Mucosa of descending colon (tissue), 3 donors: ENCODE results near the gene PNPLA2. TPM values are rescaled to one million over a fixed set of nuclear protein-coding genes. Genes with fewer than 3 reads are reported as not detected.

Source experiments
- ATAC-seq: fragments of 200-7000 bp; cut with Tn5 transposase; one replicate; pipeline ENCODE4 v1.9.1; 2020; ENCODE audit warnings: mild to moderate bottlenecking, moderate library complexity
- DNase-seq, 3 donors: peaks; one replicate each; pipeline ENCODE4 v3.0.0-alpha.2; 2020
- H3K36me3 ChIP-seq: fragments of 200-600 bp; one replicate; pipeline ENCODE4 v1.8.0; 2021; ENCODE audit warnings: low read depth, mild to moderate bottlenecking
- H3K4me1 ChIP-seq: fragments of 200-600 bp; one replicate; pipeline ENCODE4 v1.8.0; 2021; ENCODE audit warnings: low read depth, mild to moderate bottlenecking
- H3K4me3 ChIP-seq: fragments of 200-600 bp; one replicate; pipeline ENCODE4 v1.8.0; 2021; ENCODE audit warnings: mild to moderate bottlenecking
- H3K9me3 ChIP-seq: fragments of 200-600 bp; one replicate; pipeline ENCODE4 v1.8.0; 2021; ENCODE audit warnings: mild to moderate bottlenecking
- intact Hi-C, 2 donors: fragments of 100-400 bp; cut with DNase I in 1 of 2; cut with micrococcal nuclease in 1 of 2; formaldehyde crosslinking; loops; one replicate each; pipeline versions ENCODE4 v1.11.0 to v1.11.1; 2022; cut with DNase I, micrococcal nuclease
- total RNA-seq, 3 donors: library from RNA; stranded (reverse); fragmentation: NEBNext Ultra II Directional in 2 of 3; extraction: Animal tissue kit (Norgen Biotek cat#: 25700) in 2 of 3; gene quantifications; one replicate each; pipeline versions ENCODE4 v1.2.1 to v1.2.4, GENCODE V29; 2021 to 2023
- TF ChIP-seq, protein P1 (sequence below): fragments of 200-600 bp; IDR thresholded peaks from one replicate; pipeline ENCODE4 v1.8.0; 2022; ENCODE audit warnings: antibody characterized with exemption, mild to moderate bottlenecking
- donor health status: DM: no; HTN: no; CAD: no; lungs with moderate emphysema.
- donor health status: DM: no; HTN: no; CAD: no.
- donor health status: DM: no; HTN: yes; CAD: no.

Gene PNPLA2
- total RNA-seq, 3 donors from 2014 or later = 138 to 253 (median 167) TPM

DNA sequence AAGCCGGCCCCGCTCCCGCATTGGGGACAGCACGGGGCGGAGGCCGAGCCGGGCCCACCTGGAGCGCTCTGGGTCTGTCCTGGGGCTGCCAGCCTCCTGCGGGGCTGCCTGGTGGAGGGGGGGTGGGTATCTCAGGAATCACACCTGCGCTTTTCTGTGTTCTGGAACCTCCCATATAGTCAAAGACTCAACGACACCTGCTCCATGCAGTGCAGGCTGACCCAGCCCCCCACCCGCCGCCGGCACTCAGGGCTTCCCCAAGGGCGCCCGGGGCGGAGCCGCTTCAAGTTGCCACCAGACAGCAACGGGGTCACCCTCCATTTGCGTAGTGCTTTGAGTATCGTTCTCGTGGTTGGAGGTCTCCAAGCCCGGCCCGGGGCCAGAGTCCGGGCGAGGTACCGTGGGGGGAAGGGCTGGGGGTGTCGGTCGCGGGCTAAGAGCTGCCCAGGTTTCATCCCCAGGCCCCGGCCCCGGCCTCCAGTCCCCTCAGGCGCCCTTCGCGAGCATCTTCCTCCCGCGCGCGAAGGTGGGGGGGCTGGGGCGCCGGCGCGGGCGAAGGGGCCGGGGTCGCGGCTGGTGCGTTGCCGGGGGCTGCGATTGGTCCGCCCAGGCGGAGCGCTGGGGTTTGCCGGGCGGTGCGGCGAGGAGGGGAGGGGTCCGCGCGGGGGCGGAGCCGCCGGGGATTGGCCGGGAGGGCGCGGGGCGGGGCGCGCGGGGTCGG, 30.6 kb downstream of the PNPLA2 start:
- TF ChIP-seq, protein P1, sequence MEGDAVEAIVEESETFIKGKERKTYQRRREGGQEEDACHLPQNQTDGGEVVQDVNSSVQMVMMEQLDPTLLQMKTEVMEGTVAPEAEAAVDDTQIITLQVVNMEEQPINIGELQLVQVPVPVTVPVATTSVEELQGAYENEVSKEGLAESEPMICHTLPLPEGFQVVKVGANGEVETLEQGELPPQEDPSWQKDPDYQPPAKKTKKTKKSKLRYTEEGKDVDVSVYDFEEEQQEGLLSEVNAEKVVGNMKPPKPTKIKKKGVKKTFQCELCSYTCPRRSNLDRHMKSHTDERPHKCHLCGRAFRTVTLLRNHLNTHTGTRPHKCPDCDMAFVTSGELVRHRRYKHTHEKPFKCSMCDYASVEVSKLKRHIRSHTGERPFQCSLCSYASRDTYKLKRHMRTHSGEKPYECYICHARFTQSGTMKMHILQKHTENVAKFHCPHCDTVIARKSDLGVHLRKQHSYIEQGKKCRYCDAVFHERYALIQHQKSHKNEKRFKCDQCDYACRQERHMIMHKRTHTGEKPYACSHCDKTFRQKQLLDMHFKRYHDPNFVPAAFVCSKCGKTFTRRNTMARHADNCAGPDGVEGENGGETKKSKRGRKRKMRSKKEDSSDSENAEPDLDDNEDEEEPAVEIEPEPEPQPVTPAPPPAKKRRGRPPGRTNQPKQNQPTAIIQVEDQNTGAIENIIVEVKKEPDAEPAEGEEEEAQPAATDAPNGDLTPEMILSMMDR = no peak
- H3K36me3 ChIP-seq = no peaks in the 10 kb centered on the region
- H3K4me1 ChIP-seq = peaks cover 19% of the 10 kb centered on the region
- no peak for ATAC-seq
- intact Hi-C loops = loop anchor here in 1 of 2 donors (5.0 kb wide), 1 partner anchor 203 kb away; no protein-coding TSS in a partner anchor
- no peak overlapping the region for H3K4me3 ChIP-seq
- H3K9me3 ChIP-seq = no peaks in the 10 kb centered on the region
- no peak for DNase-seq

DNA sequence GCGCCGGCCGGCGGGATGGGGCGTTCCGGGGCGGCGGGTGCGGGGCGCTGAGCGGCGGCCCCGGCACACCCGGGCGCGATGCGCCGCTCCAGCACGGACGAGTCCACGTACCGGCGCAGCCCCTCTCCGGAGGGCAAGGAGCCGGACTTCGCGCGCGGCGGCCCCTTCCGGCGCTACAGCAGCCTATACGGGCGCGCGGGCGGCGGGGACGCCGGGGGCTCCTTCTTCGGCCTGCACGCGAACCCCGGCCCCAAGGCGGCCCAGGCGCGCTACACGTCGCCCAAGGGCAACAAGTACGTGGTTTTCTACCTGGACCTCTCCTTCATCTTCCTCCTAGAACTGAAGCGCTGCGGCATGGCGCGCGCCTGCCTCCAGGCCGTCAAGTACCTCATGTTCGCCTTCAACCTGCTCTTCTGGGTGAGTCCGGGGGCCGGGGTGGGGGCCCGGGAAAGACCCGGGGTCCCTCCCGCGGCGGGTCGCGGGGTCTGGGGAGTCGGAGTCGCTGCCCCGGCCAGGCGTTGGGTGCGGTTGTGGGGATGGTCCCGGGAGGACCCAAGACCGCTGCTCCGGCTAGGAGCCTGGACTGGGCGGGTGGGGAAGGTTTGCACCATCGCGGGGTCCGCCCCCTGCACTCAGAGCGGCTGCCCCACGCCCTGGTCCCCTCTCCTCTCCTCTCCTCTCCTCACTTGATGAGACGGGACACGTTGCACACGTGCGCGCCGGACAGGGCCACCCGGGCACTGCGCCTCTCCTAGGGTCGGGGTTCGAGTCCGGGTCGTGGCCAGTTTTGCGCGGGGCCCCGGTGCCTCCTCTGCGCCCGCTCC, 31.4 kb downstream of the PNPLA2 start:
- Histone ChIP-seq H3K4me3 (no peak overlapping the region), H3K4me1 (peaks cover 13% of the 10 kb centered on the region), H3K9me3 (no peaks in the 10 kb centered on the region), H3K36me3 (no peaks in the 10 kb centered on the region)
- ATAC-seq (no peak), DNase-seq (no peak)
- TF ChIP-seq, protein P1 = no peak
- intact Hi-C loops = loop anchor here in 1 of 2 donors (5.0 kb wide), 1 partner anchor 202 kb away; no protein-coding TSS in a partner anchor

GRCh38 chr11:850775-851763, 32.4 kb downstream of the PNPLA2 start:
- no peaks in the 10 kb centered on the region for H3K36me3 ChIP-seq
- intact Hi-C loops = no loop called here
- no peaks in the 10 kb centered on the region for H3K9me3 ChIP-seq
- TF ChIP-seq, protein P1 = no peak
- ATAC-seq (no peak), DNase-seq (no peak)
- no peak overlapping the region for H3K4me3 ChIP-seq
- peaks cover 13% of the 10 kb centered on the region for H3K4me1 ChIP-seq

DNA sequence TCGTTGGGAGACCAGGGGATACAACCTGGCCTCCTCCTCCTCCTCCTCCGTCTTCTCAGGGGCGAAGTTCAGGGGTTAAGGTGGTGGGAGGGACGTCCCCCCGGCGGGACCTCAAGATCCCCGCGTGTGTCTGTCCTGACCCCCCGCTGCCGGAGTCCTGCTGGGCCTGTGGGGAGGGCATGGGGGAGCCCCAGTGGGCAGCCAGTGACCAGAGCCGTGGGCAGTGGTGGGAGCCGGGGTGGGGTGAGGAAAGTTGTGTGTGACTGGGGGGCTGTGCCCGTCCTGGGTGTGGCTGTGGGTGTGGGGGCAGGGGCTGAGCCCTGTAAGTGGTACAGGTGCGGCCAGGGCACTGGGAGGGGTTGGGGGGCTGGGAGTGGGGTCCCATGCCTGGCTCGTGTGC, 34.0 kb downstream of the PNPLA2 start:
- Histone ChIP-seq H3K4me3 (no peak overlapping the region), H3K36me3 (no peaks in the 10 kb centered on the region), H3K4me1 (peaks cover 13% of the 10 kb centered on the region), H3K9me3 (no peaks in the 10 kb centered on the region)
- ATAC-seq (no peak), DNase-seq (no peak)
- TF ChIP-seq, protein P1 = no peak
- intact Hi-C loops = no loop called here
